ENCODE data around the gene PDXK.

DNA sequence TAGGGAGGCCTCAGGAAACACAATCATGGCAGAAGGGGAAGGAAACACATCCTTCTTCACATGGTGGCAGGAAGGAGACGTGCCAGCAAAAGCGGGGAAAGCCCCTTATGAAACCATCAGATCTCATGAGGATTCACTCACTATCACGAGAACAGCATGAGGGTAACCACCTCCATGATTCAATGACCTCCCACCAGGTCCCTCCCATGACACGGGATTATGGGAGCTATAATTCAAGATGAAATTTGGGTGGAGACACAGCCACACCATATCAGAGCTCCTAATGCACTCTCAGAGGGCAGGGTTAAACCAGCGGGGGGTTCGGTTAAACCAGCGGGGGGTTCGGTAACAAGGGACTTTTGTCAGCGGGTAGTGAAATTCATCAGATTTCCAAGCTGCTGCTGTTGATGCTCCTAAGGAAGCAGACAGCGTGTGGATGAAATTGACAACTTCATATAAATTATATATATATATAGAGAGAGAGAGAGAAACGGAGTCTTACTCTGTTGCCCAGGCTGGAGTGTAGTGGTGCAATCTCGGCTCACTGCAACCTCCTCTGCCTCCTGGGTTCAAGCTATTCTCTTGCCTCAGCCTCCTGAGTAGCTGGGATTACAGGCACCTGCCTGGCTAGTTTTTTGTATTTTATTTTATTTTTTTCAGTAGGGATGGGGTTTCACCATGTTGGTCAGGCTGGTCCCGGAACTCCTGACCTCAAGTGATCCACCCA lies 52.9 kb downstream of the PDXK start:
- no peak for TF ChIP-seq POLR2A (IDR thresholded peaks at IDR 0.05; ENCODE audit: low read length)
- no peak for TF ChIP-seq GATA1 (IDR thresholded peaks at IDR 0.05; ENCODE audit: low read depth, low read length)

All from erythroblast (primary cell).